GM08714 (cell line): ENCODE measurements around the gene MAD2L1BP.

Experiments used
- H3K4me3 ChIP-seq: fragments of 200-500 bp; sonication (Bioruptor generic); 2 replicates; pipeline ENCODE4 v1.5.1; 2014; ENCODE audit warnings: mild to moderate bottlenecking, low read length, inconsistent platforms
- ZNF274 ChIP-seq: IDR thresholded peaks from 2 replicates; pipeline ENCODE4 v1.6.1; 2012; ENCODE audit warnings: mild to moderate bottlenecking, low read depth, low read length

MAD2L1BP gene

GRCh38 chr6:43667245-43668150 is 31.9 kb downstream of the MAD2L1BP start:
- H3K4me3 ChIP-seq, result no peak overlapping the region

GRCh38 chr6:43668151-43669028 is 32.8 kb downstream of the MAD2L1BP start:
- H3K4me3 ChIP-seq, result no peak overlapping the region
- TF ChIP-seq ZNF274, result no peak

More at GRCh38 chr6:43667245-43668150, 31.9 kb downstream of the MAD2L1BP start:
- no peak for TF ChIP-seq ZNF274

GRCh38 chr6:43669050-43669921 is 33.6 kb downstream of the MAD2L1BP start:
- TF ChIP-seq ZNF274, result no peak
- no peak overlapping the region for H3K4me3 ChIP-seq

GRCh38 chr6:43669922-43670622 is 34.4 kb downstream of the MAD2L1BP start:
- H3K4me3 ChIP-seq, result no peak overlapping the region
- TF ChIP-seq ZNF274, result no peak

GRCh38 chr6:43670623-43670986 is 35.0 kb downstream of the MAD2L1BP start:
- TF ChIP-seq ZNF274, result no peak
- H3K4me3 ChIP-seq, result no peak overlapping the region

GRCh38 chr6:43671011-43671800 is 35.6 kb downstream of the MAD2L1BP start:
- no peak for TF ChIP-seq ZNF274
- no peak overlapping the region for H3K4me3 ChIP-seq

GRCh38 chr6:43671801-43672690 is 36.4 kb downstream of the MAD2L1BP start:
- H3K4me3 ChIP-seq, result no peak overlapping the region
- no peak for TF ChIP-seq ZNF274

- TF ChIP-seq ZNF274, result no peak
- H3K4me3 ChIP-seq, result no peak overlapping the region
Observed at GRCh38 chr6:43673444-43674084, 37.9 kb downstream of the MAD2L1BP start.

- H3K4me3 ChIP-seq, result no peak overlapping the region
- TF ChIP-seq ZNF274, result no peak
Observed at GRCh38 chr6:43674291-43674690, 38.7 kb downstream of the MAD2L1BP start.

- H3K4me3 ChIP-seq, result no peak overlapping the region
Observed at GRCh38 chr6:43674921-43675320, 39.3 kb downstream of the MAD2L1BP start.

GRCh38 chr6:43676962-43677606 is 41.4 kb downstream of the MAD2L1BP start:
- TF ChIP-seq ZNF274, result no peak
- no peak overlapping the region for H3K4me3 ChIP-seq

More at GRCh38 chr6:43674921-43675320, 39.3 kb downstream of the MAD2L1BP start:
- TF ChIP-seq ZNF274, result no peak
